NCI-H1417 (cell line): ENCODE measurements around the gene SYNE1.
"Not testable (repeated sequence)": the region's sequence is repeated elsewhere in the genome, so short reads cannot be mapped to it uniquely, and the experiment has no call there.

Source experiments
- DNase-seq, 3 experiments: peaks; one replicate each; lab custom pipeline; 2025; lab: John Stamatoyannopoulos, UW

SYNE1 gene

DNA sequence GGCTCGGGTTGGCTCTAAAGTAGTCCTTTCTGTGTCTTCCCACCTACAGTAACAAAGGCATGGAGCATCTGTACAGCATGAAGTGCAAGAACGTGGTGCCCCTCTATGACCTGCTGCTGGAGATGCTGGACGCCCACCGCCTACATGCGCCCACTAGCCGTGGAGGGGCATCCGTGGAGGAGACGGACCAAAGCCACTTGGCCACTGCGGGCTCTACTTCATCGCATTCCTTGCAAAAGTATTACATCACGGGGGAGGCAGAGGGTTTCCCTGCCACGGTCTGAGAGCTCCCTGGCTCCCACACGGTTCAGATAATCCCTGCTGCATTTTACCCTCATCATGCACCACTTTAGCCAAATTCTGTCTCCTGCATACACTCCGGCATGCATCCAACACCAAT is 538.5 kb downstream of the SYNE1 start:
- no peak for DNase-seq

DNA sequence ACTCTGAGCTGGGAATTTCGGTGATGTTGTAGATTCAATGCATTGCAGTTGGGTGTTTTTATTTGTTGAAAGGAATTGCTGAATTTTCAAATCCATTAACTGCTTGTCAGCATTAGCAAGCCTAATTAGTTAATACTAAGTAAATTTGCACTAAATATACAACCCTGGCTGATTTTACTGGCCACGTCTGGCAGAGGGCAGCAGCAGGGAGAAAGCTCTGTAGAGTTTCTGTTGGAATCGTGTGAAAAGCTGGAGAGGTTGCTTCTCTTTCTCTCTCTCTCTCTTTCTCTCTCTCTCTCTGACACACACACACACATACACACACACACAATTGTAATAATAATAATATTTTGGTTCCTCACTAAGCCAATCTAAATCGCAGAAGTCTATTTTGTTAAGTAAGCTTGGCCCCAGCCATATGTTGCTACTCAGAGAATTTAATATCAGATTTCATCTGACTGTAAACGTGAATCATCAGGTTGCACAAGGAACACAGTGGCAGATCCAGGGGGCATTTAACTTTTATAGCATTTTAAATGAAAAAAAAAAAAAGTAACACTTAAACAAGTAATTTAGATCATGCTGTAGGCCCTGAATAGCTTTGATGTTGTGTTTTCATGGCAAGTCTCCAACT is 540.2 kb downstream of the SYNE1 start:
- DNase-seq, result no peak

DNA sequence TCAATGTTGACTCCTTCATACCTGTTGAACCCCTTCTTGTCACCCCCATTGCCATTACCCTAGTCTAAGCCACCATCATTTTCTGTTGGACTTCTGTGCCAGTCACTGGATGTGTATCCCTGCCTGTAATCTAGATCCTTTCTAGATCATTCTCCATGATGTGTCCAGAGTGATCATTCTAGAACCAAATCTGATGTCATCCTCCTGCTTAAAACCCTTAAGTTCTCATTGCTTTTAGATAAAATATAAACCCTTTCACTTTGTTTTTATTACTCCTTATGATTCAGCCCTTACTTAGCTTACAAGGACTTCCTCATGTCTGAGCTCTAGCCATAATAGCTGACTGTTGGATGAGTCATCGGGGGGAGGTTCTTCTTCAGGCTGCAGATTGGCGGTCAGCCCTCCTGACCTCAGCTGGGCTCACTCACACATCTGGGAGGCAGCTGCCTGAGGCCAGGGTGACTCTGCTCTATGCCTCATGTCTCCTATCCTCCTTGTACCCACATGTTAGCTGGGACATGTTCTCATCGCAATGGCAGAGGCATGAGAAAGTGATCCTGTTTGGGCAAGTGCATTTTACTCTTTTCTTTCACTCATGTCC is 542.1 kb downstream of the SYNE1 start:
- DNase-seq, result no peak

DNA sequence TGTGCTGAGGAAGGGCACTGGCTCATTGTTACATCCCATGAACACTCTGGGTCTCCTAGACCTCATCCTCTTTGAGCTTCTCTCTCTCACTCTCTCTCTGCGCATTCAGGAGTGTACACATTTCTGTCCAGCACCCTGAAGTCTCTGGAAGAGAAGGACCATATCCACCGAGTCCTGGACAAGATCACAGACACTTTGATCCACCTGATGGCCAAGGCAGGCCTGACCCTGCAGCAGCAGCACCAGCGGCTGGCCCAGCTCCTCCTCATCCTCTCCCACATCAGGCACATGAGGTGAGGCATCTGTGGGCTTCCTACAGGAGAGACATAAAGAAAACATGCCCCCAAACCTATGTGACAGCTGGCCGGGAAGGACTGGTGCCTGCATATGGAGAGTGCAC is 542.9 kb downstream of the SYNE1 start:
- DNase-seq, result no peak

DNA sequence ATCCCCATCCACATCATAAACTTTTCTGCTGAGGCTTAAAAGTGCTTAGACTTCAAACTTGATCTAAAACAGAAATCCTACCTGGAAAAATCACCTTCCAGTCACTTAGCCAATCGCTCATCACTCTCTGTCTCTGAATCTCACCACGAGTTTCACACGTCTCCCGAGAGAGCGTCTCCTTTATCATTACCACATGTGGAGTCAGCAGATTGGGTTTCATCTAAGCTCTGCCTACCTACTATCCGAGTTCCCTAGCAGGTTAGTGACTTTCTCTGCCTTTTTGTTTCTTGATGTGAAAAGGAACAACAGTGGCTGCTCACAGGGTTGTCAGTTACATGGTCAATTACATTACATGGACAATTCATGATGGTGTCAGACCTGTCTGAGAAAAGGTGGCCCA is 543.5 kb downstream of the SYNE1 start:
- no peak for DNase-seq

DNA sequence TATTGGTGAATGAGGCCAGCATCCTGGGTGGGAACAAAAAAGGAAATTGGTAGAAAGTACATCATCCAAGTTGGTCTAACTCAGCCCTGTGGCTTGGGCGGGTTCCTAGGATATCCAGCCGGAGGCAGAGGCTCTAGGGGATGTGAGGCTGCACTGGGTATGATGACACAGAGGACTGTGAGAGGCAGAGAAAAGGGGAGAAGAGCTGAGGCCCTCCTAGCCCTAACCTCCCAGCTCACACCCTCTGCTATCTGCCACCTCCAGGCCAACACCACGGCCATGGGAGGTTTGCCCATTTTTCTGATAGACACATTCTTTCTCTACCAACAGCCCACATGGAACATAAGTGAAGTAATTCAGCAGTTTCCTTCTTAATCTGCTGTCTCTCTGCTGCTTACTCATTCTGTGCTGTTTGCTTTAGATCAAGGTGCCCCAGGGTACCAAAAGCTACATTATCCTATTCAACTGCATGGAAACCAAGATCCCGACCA is 545.3 kb downstream of the SYNE1 start:
- DNase-seq, result no peak

DNA sequence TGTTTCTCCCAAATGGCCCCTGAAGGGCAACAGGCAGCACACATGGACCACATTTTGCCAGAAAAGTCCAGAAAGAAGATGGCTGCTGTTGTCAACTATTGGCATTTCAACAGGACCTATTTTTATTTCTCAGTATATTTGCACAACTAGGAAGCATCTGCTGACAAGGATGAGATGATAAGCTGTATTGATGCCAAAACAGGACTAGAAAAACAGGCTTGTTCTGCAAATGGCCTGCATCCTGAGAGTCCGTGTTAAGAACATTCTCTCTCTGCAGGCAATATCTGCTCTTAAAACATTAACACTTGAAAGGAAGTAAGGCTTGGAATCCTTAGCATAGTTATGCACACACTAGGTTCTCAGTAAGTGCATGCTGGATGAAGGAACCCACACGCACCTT is 546.0 kb downstream of the SYNE1 start:
- DNase-seq, result no peak

DNA sequence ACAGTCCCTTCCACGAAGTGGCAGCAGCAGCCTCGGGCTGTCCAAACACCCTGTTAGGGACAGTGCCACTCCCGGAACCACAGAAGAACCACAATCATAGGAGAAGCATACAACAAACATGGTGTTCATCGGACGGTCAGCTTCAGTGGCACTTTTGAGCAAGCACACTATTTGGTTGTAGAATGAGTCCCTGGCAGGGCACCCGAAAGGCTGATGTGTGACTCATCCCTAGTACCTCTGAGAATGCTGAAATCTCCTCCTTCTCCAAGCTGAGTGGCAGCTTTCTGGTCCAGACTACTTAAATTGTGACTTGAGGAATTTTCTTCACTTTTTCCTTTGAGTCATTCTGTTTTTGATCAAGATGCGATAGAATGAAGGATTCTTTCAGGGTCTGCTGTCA is 547.2 kb downstream of the SYNE1 start:
- DNase-seq, result no peak

DNA sequence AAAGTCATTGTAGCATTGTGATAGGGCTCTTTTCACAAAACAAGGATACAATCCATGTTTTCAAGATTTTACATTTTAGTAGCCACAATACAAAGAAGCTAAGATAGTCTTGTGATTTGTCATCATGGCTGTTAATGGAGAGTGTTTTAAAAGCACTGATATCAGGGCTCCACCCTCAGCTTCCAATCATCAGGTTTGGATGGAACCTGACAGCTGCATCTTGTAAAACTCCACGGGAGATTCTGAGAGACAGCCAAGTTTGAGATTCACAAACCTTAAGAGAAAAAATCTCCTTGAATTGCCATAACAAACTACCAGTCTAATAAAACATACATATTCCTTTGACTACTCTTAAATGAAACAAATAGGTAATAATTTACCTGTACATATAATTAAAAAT is 549.5 kb downstream of the SYNE1 start:
- DNase-seq, result no peak

DNA sequence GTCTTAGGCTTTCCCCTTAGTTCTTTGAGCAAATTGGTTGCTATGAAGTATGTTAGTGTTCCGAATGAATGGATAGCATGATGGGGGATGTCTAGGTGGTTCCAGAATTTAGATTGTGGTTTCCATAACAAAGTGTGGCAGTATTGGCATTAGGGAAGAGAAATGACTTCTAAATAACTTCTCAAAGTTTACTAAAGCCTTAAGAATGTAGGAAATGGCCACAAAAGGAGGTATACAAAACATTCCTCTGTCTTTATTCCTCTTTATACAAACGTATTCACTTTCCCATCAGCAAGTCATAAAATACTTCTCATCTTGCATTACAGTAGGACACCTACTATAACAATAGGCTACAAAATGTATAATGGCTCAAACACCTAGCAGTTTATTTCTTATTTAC is 550.1 kb downstream of the SYNE1 start:
- no peak for DNase-seq

DNA sequence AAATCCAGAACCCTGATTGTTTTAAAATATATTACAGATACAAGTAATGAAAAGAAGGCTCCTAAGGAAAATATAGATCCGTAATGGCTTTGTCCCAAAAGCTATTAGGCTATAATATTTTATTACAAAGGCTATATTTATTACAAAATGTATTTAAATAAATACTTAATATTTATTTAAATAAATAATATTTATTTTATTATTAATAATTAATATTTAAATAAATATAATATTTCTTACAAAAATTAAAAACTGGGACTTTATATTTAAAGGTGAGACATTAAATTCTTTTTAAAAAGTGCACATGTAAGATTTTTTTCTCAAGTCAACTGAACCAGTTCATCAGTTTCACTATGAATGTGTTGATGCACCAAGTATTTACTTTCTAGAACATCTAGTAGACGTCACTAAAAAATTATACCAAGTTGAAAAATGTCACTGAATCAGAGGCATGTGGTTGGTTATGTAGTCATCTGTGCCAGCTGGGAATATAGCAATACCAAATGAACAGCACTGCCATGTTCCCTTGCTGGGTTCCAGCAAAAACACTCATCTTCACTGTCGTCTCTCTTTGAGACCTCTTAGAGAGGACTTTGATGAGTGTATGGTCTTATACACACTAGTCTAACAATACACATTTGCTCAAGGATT is 550.8 kb downstream of the SYNE1 start:
- DNase-seq, result no peak

DNA sequence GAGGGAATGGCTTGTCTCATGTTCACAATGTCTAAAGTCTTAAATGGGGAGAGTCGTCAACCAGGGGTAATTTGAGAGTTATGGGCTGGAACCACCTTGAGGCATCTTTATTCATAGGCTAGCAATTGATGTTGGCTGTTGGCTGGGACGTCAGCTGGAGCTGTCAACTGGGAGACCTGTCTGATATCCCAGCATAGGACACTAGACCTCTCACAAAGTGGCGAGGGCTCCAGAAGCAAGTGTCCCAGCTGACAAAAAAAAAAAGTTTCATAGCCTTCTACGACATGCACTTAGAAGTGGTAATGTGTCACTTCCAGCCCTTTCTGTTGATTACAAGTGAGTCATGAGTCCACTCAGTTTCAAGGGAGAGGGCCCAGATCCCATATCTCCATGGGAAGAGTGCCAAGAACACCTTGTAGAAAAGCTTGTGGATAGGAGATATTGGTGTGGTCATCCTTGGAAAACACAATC is 551.7 kb downstream of the SYNE1 start:
- no peak for DNase-seq

DNA sequence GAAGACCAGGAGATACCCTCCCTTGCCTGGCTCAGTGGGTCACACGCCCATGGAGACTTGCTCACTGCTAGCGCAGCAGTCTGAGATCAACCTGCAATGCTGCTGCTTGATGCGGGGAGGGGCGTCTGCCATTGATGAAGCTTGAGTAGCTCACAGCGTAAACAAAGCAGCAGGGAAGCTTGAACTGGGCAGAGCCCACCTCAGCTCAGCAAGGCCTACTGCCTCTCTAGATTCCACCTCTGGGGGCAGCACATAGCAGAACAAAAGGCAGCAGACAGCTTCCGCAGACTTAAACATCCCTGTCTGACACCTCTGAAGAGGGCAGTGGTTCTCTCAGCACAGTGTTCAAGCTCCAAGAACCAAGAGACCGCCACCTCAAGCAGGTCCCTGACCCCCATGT is 558.4 kb downstream of the SYNE1 start:
- peak in 2 of 3 experiments; percentile 14 to 28 for DNase-seq

DNA sequence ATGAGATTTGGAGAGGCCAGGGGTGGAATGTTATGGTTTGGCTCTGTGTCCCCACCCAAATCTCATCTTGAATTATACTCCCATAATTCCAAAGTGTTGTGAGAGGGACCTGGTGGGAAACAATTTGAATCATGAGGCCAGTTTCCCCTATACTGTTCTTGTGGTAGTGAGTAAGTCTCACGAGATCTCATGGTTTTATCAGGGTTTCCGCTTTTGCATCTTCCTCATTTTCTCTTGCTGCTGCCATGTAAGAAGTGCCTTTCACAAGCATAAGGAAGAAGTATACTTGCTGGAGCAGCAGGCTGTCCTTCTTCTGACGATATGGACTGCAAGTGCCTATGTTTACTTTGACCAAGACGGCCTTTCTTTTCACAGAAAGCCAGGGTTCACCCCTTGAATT is 559.2 kb downstream of the SYNE1 start:
- no peak for DNase-seq

DNA sequence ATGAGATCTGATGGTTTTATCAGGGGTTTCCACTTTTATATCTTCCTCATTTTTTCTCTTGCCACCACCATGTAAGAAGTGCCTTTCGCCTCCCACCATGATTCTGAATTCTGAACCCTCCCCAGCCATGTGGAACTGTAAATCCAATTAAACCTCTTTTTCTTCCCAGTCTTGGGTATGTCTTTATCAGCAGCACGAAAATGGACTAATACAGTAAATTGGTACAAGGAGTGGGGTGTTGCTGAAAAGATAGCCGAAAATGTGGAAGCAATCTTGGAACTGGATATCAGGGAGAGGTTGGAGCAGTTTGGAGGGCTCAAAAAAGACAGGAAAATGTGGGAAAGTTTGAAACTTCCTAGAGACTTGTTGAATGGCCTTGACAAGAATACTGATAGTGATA is 560.9 kb downstream of the SYNE1 start:
- not testable (repeated sequence) for DNase-seq

DNA sequence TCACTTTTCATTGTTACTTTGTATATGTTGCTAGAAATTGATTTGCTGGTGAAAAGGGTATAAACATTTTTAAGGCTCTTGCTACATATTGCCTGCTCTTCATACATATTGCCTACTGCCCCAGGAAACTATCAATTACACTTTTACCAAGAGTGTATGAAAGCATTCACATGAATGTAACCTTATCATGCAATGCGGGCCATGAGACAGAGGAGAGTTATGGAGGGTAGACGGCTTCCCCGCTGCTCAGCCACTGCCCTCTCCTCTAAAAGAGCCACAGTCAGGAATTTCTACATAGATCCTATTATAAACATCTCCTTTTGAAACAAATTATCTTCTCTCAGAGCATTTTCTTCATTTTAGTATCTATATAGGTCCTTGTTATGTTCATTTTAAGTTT is 565.3 kb downstream of the SYNE1 start:
- DNase-seq, result no peak
